ENCODE measurements around the gene PDZD7.

Gene PDZD7

GRCh38 chr10:101012525-101013364 is 18.2 kb downstream of the PDZD7 start:
- DNase-seq (ENCODE audit: low read depth), result no peak
- peak; percentile 65 for TF ChIP-seq CTCF (IDR thresholded peaks at IDR 0.05; ENCODE audit: control insufficient read depth, extremely low read depth, insufficient read depth)
- no peak overlapping the region for H3K4me3 ChIP-seq (ENCODE audit: low read depth, low read length)

- DNase-seq (ENCODE audit: low read depth), result no peak
- H3K4me3 ChIP-seq (ENCODE audit: low read depth, low read length), result no peak overlapping the region
- TF ChIP-seq CTCF (IDR thresholded peaks at IDR 0.05; ENCODE audit: control insufficient read depth, extremely low read depth, insufficient read depth), result no peak
Observed at GRCh38 chr10:101011517-101012423, 19.2 kb downstream of the PDZD7 start.

- TF ChIP-seq CTCF (IDR thresholded peaks at IDR 0.05; ENCODE audit: control insufficient read depth, extremely low read depth, insufficient read depth), result no peak
- no peak overlapping the region for H3K4me3 ChIP-seq (ENCODE audit: low read depth, low read length)
Observed at GRCh38 chr10:101010329-101010728, 20.6 kb downstream of the PDZD7 start.

GRCh38 chr10:101008823-101009423 is 22.0 kb downstream of the PDZD7 start:
- DNase-seq (ENCODE audit: low read depth), result no peak
- no peak for TF ChIP-seq CTCF (IDR thresholded peaks at IDR 0.05; ENCODE audit: control insufficient read depth, extremely low read depth, insufficient read depth)
- H3K4me3 ChIP-seq (ENCODE audit: low read depth, low read length), result no peak overlapping the region

More at GRCh38 chr10:101010329-101010728, 20.6 kb downstream of the PDZD7 start:
- DNase-seq (ENCODE audit: low read depth), result no peak

GRCh38 chr10:101007915-101008822 is 22.8 kb downstream of the PDZD7 start:
- H3K4me3 ChIP-seq (ENCODE audit: low read depth, low read length), result no peak overlapping the region
- no peak for DNase-seq (ENCODE audit: low read depth)

More at GRCh38 chr10:101007915-101008822, 22.8 kb downstream of the PDZD7 start:
- TF ChIP-seq CTCF (IDR thresholded peaks at IDR 0.05; ENCODE audit: control insufficient read depth, extremely low read depth, insufficient read depth), result no peak
